OCI-LY3 (cell line): ENCODE data around the gene FRS3.

Experiments used
- EZH2phosphoT487 ChIP-seq: fragments of 200-600 bp; shearing (Covaris generic); IDR thresholded peaks from 2 replicates; pipeline ENCODE4 v1.6.1; 2018; ENCODE audit warnings: antibody characterized with exemption, mixed run types, low read depth
- TF ChIP-seq, protein P1 (sequence below): fragments of 200-600, 300-600 bp; sonication (generic); IDR thresholded peaks from 2 replicates; pipeline ENCODE4 v1.5.1; 2014; ENCODE audit warnings: antibody characterized with exemption, low read length, low read depth

- TF ChIP-seq, protein P1, sequence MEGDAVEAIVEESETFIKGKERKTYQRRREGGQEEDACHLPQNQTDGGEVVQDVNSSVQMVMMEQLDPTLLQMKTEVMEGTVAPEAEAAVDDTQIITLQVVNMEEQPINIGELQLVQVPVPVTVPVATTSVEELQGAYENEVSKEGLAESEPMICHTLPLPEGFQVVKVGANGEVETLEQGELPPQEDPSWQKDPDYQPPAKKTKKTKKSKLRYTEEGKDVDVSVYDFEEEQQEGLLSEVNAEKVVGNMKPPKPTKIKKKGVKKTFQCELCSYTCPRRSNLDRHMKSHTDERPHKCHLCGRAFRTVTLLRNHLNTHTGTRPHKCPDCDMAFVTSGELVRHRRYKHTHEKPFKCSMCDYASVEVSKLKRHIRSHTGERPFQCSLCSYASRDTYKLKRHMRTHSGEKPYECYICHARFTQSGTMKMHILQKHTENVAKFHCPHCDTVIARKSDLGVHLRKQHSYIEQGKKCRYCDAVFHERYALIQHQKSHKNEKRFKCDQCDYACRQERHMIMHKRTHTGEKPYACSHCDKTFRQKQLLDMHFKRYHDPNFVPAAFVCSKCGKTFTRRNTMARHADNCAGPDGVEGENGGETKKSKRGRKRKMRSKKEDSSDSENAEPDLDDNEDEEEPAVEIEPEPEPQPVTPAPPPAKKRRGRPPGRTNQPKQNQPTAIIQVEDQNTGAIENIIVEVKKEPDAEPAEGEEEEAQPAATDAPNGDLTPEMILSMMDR = no peak
- TF ChIP-seq EZH2phosphoT487 = no peak
Observed at GRCh38 chr6:41796474-41796873, 16.8 kb upstream of the FRS3 start.
